Left lung (tissue), 10 donors: Measurements from ENCODE around the gene KAT2B. TPM values are rescaled to one million over a fixed set of nuclear protein-coding genes. Genes with fewer than 3 reads are reported as not detected.
"Not testable (repeated sequence)": the region's sequence is repeated elsewhere in the genome, so short reads cannot be mapped to it uniquely, and the experiment has no call there.

Source experiments
- ATAC-seq: fragments of 200-7000 bp; cut with Tn5 transposase; one replicate; pipeline ENCODE4 v1.9.1; 2020; ENCODE audit warnings: moderate library complexity
- DNase-seq, 4 donors: peaks; one replicate each; pipeline ENCODE4 v3.0.0-alpha.2; 2013 to 2020
- H3K27ac ChIP-seq, 2 donors: fragments of 200-600 bp; sonication (generic) in 1 of 2; one replicate each; pipeline versions ENCODE4 v1.5.0 to v1.8.0; 2020 to 2021
- H3K27me3 ChIP-seq, 2 donors: fragments of 200-600 bp; sonication (generic) in 1 of 2; one replicate each; pipeline versions ENCODE4 v1.5.0 to v1.8.0; 2020 to 2021
- H3K36me3 ChIP-seq, 2 donors: fragments of 200-600 bp; sonication (generic) in 1 of 2; one replicate each; pipeline versions ENCODE4 v1.5.0 to v1.8.0; 2020 to 2021
- H3K4me1 ChIP-seq, 2 donors: fragments of 200-600 bp; one replicate each; pipeline ENCODE4 v1.8.0; 2021
- H3K4me3 ChIP-seq, 2 donors: fragments of 200-600 bp; sonication (generic) in 1 of 2; one replicate each; pipeline versions ENCODE4 v1.5.0 to v1.8.0; 2020 to 2021; ENCODE audit warnings: mild to moderate bottlenecking in 1 of 2
- H3K9me3 ChIP-seq, 2 donors: fragments of 200-600 bp; sonication (generic) in 1 of 2; one replicate each; pipeline versions ENCODE4 v1.5.0 to v1.8.0; 2020 to 2021
- CTCF ChIP-seq, 2 donors: fragments of 200-600 bp; sonication (generic) in 1 of 2; IDR thresholded peaks; one replicate each; pipeline versions ENCODE4 v1.5.0 to v1.8.0; 2021; ENCODE audit warnings: antibody characterized with exemption in 2 of 2
- intact Hi-C, 2 donors: fragments of 100-400 bp; cut with DNase I; formaldehyde crosslinking; loops; one replicate each; pipeline versions ENCODE4 v1.11.2 to v1.14.2; 2022
- polyA plus RNA-seq, 6 donors: library from polyadenylated mRNA; unstranded; fragments of 120-200 nt; gene quantifications; one replicate each; pipeline ENCODE4 v1.2.1, GENCODE V29; 2013; ENCODE audit not compliant: insufficient read length in 6 of 6
- total RNA-seq, 2 donors: library from RNA; stranded (reverse); fragmentation: NEBNext Ultra II Directional; extraction: Animal tissue kit (Norgen Biotek cat#: 25700); gene quantifications; one replicate each; pipeline ENCODE4 v1.2.1, GENCODE V29; 2021
- donor health status: DM: no; HTN: yes; CAD: no.
- donor health status: DM: no; HTN: no; CAD: no.

KAT2B gene
- total and polyA plus RNA-seq, 8 donors: 26.1 to 48.0 (median 39.9) TPM

GRCh38 chr3:20041197-20041780 is 1.0 kb downstream of the KAT2B start:
- intact Hi-C loops: no loop called here
- peak; percentile 79 for ATAC-seq
- Histone ChIP-seq H3K9me3 (no peaks in the 10 kb centered on the region), H3K36me3 (no peaks in the 10 kb centered on the region), H3K27ac (peak overlapping the region; percentile 90 to 95), H3K4me1 (peaks cover 12 to 51% of the 10 kb centered on the region in 2 donors), H3K4me3 (peak overlapping the region; percentile 71 to 73), H3K27me3 (no peaks in the 10 kb centered on the region)
- DNase-seq: peak; percentile 85 to 96 (median 89)
- TF ChIP-seq CTCF (IDR thresholded peaks at IDR 0.05): no peak

- H3K27ac ChIP-seq: peak overlapping the region in 1 of 2 donors; percentile 90
These were observed 2.1 kb downstream of the KAT2B start for GRCh38 chr3:20042331-20042730.

GRCh38 chr3:20043396-20043795 is 3.1 kb downstream of the KAT2B start:
- intact Hi-C loops: no loop called here
- no peaks in the 10 kb centered on the region for H3K27me3 ChIP-seq
- peak overlapping the region in 1 of 2 donors; percentile 22 for H3K4me3 ChIP-seq
- ATAC-seq: peak; percentile 31
- H3K36me3 ChIP-seq: no peaks in the 10 kb centered on the region
- no peak for TF ChIP-seq CTCF (IDR thresholded peaks at IDR 0.05)
- H3K27ac ChIP-seq: peak overlapping the region; percentile 58 to 90
- no peaks in the 10 kb centered on the region for H3K9me3 ChIP-seq
- peaks cover 12 to 64% of the 10 kb centered on the region in 2 donors for H3K4me1 ChIP-seq
- DNase-seq: peak in 2 of 4 donors; percentile 54 to 90

More at GRCh38 chr3:20042331-20042730, 2.1 kb downstream of the KAT2B start:
- no peaks in the 10 kb centered on the region for H3K9me3 ChIP-seq
- intact Hi-C loops: no loop called here
- DNase-seq: no peak
- H3K36me3 ChIP-seq: no peaks in the 10 kb centered on the region
- H3K4me3 ChIP-seq: no peak overlapping the region
- TF ChIP-seq CTCF (IDR thresholded peaks at IDR 0.05): no peak
- no peaks in the 10 kb centered on the region for H3K27me3 ChIP-seq
- no peak for ATAC-seq
- H3K4me1 ChIP-seq: peaks cover 12 to 55% of the 10 kb centered on the region in 2 donors

- no peaks in the 10 kb centered on the region for H3K27me3 ChIP-seq
- H3K4me3 ChIP-seq: peak overlapping the region in 1 of 2 donors; percentile 22
- H3K36me3 ChIP-seq: no peaks in the 10 kb centered on the region
- peaks cover 12 to 64% of the 10 kb centered on the region in 2 donors for H3K4me1 ChIP-seq
- DNase-seq (no peak), ATAC-seq (no peak)
- TF ChIP-seq CTCF (IDR thresholded peaks at IDR 0.05): no peak
- intact Hi-C loops: no loop called here
- H3K9me3 ChIP-seq: no peaks in the 10 kb centered on the region
- H3K27ac ChIP-seq: peak overlapping the region; percentile 58 to 90
These were observed 3.6 kb downstream of the KAT2B start for GRCh38 chr3:20043825-20044224.

GRCh38 chr3:20045141-20045540 is 4.9 kb downstream of the KAT2B start:
- H3K27me3 ChIP-seq, H3K27ac ChIP-seq, ATAC-seq, intact Hi-C loops, H3K36me3 ChIP-seq, DNase-seq, H3K4me3 ChIP-seq, H3K9me3 ChIP-seq: not testable (repeated sequence)
- peaks cover 12 to 57% of the 10 kb centered on the region in 2 donors for H3K4me1 ChIP-seq

GRCh38 chr3:20046556-20046955 is 6.3 kb downstream of the KAT2B start:
- Histone ChIP-seq H3K4me1 (peaks cover 11 to 56% of the 10 kb centered on the region in 2 donors), H3K27me3 (no peaks in the 10 kb centered on the region), H3K27ac (no peak overlapping the region), H3K36me3 (no peaks in the 10 kb centered on the region), H3K9me3 (no peaks in the 10 kb centered on the region), H3K4me3 (no peak overlapping the region)
- DNase-seq: no peak
- no peak for TF ChIP-seq CTCF (IDR thresholded peaks at IDR 0.05)
- intact Hi-C loops: no loop called here
- no peak for ATAC-seq
